GM23248 (cell line): ENCODE results near the gene MTHFSD.

ENCODE experiments used
- EZH2 ChIP-seq: fragments of 200-600 bp; sonication (generic); IDR thresholded peaks from 2 replicates; pipeline ENCODE4 v1.6.1; 2018; ENCODE audit warnings: antibody characterized with exemption, mild to moderate bottlenecking; ENCODE audit not compliant: insufficient read depth, poor library complexity, severe bottlenecking
- EZH2phosphoT487 ChIP-seq: fragments of 200-600 bp; sonication (generic); IDR thresholded peaks from 2 replicates; pipeline ENCODE4 v1.6.1; 2018; ENCODE audit warnings: antibody characterized with exemption, moderate library complexity, mild to moderate bottlenecking, low read depth; ENCODE audit not compliant: insufficient read depth

- TF ChIP-seq EZH2 (no peak), EZH2phosphoT487 (0 out of 2 replicates have a peak, but pooled peaks have one; percentile 1)
These were observed 60.3 kb downstream of the MTHFSD start for GRCh38 chr16:86494565-86495356.
